ENCODE measurements around the gene DUS3L. TPM values are rescaled to one million over a fixed set of nuclear protein-coding genes. Genes with fewer than 3 reads are reported as not detected.
"Not testable (repeated sequence)": the region's sequence is repeated elsewhere in the genome, so short reads cannot be mapped to it uniquely, and the experiment has no call there.

The DUS3L gene
- total RNA-seq, 1 experiment from 2014 or later: 84.5 TPM

DNA sequence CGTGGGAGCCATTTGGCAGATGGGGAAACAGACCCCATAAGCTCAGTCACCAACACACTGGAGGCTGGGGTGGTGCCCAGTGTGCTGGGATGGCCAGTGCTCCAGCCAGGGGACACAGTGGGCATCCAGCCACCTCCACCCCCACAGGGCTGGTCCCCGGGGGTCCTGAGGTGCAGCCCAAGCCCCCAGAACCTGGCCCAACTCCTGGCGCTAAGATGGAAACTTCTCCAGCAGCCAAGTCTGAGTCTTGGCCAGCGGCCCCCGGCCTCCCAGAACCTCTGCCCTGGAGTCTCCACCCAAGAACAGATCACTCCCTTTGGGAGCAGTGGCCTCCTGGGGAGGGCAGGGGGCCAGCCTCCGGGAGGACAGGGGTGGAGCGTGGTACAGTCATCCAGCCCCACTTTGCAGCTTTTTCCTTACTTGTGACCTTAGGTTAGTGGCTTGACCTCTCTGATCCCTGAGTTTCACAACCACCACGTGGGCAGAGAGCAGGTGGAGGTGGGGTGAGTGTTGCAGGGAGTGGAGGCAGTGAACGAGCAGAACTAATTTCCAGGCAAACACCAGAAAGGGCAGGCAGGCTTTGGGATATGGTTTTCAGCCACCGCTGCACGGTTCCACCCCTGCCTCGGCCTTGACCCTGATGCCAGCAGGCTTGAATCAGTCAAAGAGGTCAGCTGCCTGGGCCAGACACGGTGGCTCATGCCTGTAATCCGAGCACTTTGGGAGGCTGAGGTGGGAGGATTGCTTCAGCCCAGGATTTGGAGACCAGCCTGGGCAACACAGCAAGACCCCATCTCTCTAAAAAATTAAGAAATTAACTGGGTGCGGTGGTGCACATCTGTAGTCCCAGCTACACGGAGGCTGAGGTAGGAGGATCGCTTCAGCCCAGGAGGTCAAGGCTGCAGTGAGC, 9.7 kb upstream of the DUS3L start:
- no peak for DNase-seq (ENCODE audit: low read depth)

DNA sequence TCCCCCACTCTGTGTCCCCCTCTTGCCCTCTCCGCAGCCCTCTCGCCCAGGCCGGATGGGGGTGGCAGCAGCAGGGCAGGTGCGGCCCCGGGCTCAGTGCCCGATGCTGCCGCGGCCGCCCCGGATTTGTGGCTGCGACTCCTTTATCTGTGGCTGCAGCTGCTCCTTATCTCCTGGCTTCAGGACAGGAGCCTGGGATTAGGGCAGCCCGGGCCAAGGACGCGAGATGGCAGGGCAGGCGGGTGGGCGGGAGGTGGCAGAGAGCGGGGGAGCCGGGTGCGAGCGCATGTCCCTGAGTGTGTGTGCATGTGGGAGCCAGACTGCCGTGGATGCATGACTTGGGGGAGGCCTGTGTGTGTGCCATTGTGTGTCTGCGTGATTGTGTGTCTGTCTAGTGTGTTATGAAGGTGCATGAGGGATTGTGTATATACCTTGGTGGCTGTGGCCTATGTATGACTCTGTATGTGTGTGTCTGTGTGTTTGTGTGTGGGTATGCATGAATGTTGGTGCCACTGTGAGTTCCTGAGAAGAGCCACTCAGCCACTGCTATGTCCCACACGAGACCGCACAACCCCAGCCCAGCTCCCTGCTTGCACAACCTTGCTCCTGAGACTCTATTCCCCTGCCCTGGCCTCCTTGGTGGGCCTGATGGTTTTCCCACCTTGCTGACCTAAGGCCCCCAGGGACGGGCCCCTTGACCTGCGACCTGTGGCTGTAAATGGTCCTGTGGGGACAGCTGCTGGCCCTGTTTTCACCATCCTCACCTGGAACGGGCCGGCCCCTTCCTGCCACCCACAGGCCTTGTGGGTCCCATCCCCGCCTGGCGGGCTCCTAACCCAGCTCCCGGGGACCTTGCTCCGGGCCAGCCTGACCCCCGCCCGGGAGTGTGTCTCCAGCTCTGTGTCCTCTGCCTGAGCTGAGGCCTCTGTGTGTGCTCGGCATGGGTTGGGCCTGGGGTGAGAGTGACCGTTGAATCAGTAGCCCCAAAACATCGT, 8.6 kb upstream of the DUS3L start:
- DNase-seq (ENCODE audit: low read depth): no peak

DNA sequence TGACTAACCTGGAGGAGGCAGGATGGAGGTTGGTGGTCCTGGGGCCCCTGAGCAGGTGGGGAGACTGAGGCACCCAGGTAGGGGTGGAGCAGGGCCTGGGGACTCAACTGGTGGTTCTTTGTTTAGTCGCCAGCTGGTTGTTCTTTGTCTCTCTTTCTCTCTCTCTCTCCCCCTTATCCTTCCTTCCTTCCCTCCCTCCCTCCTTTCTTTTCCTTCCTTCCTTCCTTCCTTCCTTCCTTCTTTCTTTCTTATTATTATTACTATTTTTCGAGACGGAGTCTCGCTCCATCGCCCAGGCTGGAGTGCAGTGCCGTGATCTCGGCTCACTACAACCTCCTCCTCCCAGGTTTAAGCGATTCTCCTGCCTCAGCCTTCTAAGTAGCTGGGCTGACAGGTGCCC, 7.3 kb upstream of the DUS3L start:
- no peak for DNase-seq (ENCODE audit: low read depth)

DNA sequence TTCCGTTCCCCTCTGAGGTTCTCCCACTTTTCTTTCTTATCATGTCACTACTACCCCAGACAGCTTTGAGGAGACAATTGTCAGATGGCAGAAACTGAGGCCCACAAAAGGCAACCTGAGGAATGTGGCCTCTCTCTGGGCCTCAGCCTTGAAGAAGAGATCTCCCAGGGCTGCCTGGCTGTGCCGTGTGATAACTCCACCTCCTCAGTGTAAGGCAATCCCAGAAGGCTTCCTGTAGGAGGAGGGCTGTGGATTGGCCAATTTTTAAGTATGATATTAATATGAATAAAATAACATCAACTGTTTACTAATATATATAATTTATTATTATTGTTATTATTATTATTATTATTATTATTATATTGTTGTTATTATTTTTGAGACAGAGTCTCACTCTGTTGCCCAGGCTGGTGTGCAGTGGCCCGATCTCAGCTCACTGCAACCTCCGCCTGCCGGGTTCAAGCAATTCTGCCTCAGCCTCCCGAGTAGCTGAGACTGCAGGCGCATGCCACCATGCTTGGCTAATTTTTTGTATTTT, 4.5 kb upstream of the DUS3L start:
- no peak for DNase-seq (ENCODE audit: low read depth)

DNA sequence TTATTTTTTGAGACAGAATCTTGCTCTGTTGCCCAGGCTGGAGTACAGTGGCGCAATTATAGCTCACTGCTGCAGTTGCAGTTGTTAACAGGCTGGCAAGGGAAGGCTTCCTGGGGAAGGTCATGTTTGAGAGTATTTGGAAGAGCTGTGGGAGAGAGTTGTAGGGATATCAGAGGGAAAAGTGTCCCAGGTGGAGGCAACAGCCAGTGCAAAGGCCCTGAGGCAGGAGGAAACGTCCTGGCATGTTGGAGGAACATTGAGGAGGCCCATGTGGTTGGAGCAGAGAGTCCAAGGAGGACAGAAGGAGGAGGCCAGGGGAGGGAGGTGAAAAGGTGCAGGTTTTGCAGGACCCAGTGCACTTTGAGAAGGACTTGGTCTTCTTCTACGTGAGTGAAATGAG, 2.2 kb upstream of the DUS3L start:
- DNase-seq (ENCODE audit: low read depth): no peak

DNA sequence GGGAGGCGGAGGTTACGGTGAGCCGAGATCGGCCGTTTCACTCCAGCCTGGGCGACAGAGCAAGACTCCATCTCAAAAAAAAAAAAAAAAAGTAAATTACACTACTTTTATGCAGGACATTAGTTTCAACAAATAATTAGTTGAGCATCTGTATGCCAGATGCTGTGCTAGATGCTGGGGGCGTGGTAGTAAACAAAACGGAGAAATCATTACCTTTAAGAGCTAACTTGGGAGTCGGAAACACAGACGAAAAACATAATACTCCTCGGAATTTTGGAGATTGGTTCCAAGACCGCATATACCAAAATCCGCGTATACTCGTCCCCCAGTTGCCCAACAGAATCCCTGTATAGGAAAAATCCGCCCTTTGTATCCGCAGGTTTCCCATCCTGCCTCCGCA, 1.3 kb upstream of the DUS3L start:
- DNase-seq (ENCODE audit: low read depth): no peak

DNA sequence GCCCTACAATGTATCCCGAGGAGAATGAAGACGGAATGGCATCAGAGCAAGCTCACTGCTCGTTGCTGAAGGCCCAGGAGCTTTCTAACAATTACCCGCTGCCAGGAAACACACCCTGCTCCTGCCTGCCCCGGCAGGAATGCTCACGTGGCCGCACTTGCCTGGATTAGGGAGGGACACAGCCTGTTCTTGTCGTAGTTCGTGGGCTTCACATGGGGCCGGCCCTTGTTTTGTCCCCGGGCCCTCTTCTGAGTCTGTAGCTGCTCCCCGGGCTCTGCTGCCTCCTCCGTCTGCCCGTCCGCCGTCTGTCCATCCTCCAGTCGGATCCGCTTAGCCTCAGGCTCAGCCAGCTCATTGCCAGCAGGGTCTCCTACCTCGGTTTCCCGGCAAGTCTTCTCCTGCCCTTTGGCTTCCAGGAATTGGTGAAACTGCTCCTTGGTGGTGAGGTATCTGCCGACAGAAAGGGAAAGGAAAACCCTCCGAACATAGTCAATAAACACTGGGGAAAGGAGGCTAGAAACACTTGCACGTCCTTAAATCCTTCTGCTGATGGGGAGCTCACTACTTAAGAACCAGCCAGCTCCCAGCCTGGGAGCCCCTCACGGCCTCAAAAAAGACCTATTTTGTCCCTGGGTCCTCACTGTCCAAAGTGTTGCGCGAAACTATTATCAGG, 941 bp downstream of the DUS3L start:
- no peak for DNase-seq (ENCODE audit: low read depth)

DNA sequence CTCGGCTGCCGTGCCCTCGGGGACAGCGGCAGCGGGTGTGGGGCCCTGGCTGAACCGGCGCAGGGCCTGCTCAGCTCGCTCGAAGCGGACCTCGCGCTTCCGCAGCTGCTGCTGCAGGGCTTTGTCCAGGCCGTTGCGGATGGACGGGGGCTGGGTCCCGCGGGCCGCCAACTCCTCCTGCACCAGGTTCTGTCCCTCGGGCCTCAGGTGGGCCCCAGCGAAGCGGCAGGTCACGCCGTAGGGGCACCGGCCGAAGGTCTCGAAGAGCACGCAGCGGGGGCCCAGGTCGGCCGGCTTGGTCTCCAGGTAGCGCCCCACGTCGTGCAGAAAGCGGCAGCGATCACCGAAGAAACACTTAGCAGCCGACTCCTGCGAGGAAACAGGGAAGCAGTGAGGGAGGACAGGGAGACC, 1.6 kb downstream of the DUS3L start:
- no peak for DNase-seq (ENCODE audit: low read depth)

DNA sequence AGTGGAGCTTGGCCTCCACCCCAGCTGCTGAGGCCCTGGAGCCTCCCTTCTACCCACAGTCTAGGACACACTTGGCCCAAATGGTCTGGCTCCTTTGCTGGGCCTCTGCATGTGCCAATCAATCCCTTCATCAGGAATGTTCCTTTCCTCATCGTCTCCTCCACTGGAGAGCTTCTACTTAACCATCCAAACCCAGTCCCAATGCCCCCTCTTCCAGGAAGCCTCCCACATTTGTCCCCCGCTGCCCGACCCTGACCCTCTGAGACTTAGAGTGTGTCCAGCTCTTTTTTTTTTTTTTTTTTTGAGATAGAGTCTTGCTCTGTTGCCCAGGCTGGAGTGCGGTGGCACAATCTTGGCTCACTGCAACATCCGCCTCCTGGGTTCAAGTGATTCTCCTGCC, 2.5 kb downstream of the DUS3L start:
- no peak for DNase-seq (ENCODE audit: low read depth)

DNA sequence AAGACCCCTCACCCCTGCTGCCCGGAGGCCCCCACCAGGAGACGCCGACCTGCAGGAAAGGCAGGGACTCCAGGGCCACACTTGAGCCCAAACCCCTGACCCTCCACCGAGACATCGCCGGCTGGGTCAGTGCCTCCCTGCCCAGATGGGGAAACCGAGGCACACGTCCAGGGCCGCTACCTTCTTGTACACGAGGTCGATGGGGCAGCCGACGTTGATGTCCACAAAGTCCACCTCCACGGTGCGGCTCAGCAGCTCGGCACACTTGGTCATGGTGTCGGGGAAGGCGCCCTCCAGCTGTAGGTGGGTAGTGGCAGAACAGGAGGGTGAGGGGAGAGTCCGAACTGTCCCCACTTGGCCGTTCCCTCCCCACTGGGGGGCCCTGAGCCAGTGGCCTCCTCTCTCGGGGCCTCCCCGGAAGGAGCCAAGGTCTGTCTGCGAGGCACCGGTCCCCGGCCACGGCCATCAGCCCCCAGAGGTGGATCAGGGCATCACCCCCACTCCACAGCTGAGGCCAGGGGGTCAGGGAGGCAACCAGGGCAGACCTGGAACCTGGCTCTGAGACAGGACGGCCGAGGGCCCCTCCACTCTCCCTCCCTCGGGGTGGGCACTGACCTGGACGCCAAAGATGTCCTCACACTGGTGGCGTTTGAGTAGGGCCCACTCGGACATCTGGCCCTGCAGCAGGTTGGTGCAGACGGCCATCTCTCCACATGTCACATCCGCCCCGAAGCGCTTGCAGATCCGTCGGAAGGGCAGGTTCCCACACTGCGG, 3.4 kb downstream of the DUS3L start:
- DNase-seq (ENCODE audit: low read depth): no peak

DNA sequence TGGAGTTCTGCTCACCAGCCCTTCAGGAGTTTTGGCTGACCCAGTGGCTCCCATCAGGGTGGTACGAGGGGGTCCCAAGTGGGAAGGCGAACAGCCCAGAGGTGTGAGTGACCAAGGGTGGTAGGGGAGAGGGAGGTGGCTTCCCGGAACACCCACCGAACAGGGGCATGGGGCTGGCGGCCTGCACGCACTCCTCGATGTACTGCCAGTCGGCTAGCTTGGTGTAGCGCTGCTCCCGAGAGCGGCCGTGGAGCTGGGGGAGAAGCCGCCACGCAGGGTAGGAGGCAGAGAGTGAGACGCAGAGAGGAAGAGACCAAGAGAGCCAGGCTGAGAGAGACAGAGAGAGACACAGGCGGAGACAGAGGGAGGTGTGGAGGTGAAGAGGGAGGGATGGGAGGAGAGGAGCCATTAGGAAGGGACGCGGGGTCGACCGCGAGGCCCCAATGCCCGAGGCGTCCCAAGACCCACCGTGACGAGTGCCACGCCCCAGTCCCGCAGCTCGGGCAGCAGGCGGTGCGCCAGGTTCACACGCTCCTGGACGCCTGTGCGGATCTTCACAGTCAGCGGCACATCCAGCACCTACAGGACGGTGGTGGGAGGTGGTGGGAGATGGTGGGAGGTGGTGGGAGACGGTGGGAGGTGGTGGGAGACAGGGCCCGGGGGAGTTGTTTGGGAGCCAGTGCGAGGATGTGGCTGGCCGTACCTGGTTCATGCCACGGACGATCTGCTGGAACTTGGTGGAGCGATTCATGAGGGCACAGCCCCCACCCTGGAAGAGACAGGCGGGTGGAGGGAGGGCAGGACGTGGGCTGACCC, 4.2 kb downstream of the DUS3L start:
- DNase-seq (ENCODE audit: low read depth): no peak

DNA sequence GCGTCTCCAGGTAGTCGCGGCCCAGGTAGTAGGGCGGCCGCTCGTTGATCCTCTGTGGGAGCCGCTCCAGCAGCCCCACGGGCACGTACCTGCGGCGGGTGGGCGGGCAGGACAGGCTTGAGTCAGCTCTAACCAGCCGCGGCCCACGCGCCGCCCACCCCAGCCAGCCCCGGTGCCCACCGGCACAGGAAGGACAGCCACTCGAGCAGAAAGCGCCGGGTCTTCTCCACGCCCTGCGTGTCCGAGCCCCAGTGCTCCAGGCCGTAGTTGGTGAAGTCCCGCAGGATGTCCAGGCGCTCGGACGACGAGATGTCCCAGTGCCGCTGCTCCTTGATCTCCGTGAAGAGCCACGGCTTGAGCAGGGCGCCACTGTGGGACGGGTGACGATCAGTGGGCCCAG, 5.5 kb downstream of the DUS3L start:
- no peak for DNase-seq (ENCODE audit: low read depth)

DNA sequence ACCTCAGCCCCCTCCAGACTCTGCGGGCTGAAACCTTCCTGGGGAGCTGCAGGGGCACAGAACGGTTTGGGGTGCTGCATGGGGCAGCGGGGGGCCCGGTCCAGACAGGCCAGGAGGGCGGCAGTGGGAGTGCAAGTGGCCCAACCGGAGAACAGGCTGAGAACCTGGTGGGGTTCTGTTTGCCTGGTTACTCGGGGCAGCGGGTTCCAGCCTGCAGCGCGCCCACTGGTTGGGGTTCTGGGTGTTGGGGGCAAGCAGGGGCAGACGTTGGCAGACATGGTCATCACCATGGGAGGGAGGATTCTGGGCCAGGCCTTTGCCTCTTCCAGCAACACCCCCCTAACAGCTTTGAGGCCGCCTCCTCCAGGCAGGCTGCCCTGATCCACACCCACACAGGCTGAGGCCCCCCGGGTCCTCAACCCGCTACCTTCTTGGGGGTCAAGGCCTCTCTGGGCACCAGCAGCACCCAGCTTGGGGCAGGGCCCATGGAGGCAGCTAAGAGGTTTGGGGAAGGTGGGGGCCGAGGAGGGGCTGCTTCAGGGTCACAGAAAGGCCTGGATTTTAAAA, 6.3 kb downstream of the DUS3L start, which contains the start of gene PRR22:
PRR22 (minus strand) TSS at position 166 of the 567 bp plus-strand sequence; CDS start at position 80, 86 bp downstream.
- DNase-seq (ENCODE audit: low read depth): no peak

DNA sequence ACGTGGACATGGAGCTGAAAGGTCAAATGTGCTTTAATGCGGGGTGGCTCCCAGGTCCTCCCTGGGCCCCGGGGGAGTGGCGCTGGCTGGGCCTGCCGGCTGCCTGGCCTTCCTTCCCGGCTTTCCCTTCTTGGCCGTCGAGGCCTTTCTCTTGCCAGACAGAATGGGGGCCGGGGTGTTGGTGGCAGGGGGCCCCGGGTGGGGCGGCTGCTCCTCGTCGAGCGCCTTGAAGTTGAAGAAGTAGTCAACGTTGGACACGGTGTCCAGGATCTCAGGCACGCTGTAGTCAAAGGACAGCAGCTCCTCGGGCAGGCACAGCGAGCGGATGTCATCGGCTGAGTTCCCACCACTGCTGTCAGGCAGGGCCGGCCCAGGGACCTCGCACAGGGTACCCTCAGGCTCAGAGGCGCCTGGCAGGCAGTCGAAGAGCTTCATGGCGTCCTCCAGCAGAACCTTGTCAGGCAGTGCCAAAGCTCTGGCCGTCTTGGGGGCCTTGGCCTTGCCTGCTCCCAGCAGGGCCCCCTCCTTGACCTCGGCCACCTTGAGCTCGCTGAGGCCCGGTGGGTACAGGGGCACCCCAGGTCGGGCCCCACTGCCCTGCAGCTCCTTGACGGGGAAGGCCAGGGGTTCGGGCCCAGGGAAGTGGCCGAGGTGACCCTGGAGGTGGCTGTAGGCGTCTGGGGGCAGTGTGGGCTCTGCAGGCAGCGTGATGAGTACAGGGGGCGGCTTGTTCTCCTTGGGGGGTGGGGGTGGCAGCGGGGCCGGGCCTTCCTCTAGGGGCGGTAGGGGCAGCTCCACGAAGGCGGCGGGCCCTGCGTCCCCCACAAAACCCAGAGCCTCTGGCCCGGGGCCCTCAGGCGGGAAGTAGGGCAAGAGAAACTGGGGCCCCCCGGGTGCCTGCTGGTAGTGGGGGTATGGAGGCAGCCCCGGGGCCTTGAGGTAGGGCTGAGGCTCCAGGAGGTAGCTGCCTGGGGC, 7.7 kb downstream of the DUS3L start:
- no peak for DNase-seq (ENCODE audit: low read depth)

DNA sequence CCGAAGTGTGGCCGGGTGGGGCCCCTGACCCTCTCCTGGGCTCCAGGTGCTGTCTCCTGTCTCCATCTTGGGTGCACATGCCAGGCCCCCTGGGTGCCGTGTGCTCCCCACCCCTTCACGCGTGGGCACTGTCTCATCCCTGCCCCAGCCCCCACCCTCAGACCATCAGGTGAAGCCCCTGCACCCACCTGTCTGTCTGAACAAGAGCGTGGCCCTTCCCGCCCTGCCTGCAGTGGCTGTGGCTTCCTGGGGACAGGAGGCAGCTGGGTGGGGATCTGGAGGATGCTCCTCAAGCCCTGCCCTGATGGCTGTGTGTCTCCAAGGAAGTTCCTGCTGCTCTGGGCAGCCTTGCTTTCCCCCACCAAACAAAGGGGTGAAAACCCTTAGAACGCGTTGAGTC, 8.6 kb downstream of the DUS3L start:
- no peak for DNase-seq (ENCODE audit: low read depth)

DNA sequence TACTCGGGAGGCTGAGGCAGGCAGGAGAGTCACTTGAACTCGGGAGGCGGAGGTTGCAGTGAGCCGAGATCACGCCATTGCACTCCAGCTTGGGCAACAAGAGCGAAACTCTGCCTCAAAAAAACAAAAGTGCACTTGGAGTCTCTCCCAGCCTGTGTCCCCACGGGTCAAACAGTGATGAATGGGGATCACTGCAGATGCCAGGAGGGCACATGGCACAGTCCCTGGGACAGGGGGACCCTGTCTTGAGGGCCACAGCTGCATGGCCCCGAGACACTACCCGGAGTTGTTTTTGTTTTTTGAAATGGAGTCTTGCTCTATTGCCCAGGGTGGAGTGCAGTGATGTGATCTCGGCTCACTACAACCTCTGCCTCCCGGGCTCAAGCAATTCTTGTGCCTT, 10.0 kb downstream of the DUS3L start:
- DNase-seq (ENCODE audit: low read depth): not testable (repeated sequence)

DNA sequence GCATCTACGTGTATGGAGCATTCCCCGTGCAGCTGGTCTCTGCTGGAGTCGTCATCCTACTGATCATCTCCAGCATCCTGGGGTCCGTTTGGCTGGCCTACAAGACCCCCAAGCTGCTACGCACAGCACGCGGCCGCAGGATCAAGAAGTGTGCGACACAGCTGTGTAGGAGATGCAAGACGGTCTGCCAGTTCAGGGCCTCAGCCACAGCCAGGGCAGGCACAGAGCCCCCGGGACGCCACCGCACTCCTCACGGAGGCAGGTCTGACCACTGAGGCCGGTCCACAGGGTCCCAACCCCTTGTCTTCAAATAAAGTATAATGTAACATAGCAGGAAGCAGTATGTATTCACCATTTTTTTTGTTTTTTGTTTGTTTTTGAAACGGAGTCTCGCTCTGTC, 12.6 kb downstream of the DUS3L start:
- DNase-seq (ENCODE audit: low read depth): no peak

DNA sequence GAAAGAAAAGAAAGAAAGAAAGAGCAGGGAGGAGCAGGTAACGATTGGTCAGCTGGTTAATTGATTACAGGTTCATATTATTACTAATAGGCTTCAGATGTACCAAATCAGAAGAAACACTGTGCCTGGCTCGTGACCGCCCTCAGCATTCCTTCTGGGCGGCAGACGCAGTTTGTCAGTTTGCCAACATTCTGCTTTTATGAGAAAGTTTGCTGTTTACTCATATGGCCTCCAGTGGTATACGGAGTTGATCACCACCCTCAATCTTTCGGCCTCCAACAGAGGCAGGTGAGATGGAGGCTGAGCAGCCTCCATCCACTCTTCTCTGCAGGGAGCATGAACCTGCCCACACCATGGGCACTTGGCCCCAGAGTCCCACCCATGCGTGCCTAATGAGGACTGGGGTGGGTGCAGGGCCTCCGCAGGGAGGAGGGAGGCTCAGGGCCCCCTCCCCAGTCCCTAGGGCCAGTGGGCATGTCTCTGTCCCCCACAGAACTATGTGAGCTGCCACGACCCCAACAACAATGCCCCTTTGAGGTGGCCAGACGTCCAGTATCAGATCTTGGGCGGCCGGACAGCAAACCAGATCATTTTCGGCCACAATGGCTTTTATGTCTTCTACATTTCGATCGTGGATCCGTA, 15.2 kb downstream of the DUS3L start:
- DNase-seq (ENCODE audit: low read depth): no peak

All from Daoy (cell line).